ENCODE results near the gene CAMSAP1.

CAMSAP1 gene

DNA sequence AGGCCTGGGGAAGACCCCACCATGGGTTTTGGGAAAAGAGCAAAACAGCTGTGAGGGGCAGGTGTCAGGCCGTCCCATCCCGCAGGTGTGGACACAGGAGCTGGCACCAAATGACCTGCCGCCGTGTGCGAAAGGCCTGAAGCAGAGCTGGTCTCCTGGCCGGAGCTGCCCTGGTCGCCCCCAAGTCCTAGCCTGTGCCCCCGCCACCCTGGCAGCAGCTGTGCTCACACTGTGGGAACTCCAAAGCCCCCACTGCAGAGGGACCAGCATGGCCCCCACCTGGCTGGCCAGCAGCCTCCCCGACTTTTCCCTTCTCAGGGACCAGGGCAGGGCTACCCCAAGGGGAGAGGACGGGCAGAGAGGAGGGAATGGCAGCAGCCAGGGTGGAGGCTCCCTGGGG, 117.0 kb downstream of the CAMSAP1 start:
- no peak for DNase-seq (ENCODE audit: low spot score)

DNA sequence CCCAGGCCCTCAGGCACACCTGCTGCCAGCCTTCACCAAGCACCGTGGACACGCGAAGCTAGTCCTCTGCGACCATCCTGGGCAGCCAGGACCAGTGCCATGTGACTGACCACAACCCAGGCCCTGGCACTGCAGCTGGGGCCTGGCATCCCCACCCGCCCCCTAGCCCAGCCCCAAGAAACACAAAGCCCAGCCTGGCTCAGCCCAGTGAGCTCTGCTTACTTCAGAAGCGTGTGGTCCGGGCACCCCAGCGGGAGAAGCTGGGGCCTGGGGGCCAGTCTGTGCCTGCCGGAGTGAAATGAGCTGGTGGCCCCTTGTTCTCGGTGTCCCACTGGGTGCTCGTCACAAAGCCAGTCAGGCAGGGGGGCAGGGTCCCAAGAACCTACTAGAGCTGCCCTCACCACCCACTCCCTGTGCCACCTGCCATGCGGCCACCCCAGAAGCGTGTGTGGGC, 117.5 kb downstream of the CAMSAP1 start:
- no peak for DNase-seq (ENCODE audit: low spot score)

DNA sequence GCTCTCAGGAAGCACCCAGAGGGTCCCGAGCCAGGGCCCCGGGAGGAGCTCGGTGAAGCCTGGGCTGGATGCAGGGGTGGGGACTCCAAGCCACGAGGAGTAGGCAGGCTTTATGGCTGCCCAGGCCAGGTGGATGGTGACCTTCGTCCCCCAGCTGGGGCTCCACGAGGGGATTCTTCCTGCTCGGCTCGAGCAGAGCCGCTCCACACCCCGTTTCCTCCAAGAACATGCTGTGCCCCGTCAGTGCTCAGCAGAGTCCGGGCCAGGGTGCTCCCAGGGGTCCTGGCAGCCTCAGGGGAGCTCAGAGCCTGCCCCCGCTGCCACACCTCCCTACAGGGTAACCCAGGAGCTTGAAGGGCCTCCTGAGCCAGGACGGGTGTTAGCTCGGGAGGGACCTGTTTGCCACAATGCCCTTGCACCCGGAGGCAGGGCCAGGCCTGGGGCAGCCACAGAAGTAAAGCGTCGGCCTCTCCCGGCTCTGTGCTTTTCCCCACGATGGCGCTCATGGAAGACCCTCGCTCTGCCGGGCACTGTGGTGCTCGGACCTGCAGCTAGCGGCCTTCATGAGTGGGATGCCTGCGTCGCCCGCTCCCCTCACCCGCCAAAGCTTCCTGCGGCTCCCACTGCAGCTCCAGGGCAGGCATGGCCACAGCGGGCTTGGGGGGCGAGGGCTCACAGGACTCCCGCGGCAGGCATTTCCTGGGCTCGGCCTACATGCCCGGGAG, 118.6 kb downstream of the CAMSAP1 start:
- DNase-seq (ENCODE audit: low spot score) = no peak

DNA sequence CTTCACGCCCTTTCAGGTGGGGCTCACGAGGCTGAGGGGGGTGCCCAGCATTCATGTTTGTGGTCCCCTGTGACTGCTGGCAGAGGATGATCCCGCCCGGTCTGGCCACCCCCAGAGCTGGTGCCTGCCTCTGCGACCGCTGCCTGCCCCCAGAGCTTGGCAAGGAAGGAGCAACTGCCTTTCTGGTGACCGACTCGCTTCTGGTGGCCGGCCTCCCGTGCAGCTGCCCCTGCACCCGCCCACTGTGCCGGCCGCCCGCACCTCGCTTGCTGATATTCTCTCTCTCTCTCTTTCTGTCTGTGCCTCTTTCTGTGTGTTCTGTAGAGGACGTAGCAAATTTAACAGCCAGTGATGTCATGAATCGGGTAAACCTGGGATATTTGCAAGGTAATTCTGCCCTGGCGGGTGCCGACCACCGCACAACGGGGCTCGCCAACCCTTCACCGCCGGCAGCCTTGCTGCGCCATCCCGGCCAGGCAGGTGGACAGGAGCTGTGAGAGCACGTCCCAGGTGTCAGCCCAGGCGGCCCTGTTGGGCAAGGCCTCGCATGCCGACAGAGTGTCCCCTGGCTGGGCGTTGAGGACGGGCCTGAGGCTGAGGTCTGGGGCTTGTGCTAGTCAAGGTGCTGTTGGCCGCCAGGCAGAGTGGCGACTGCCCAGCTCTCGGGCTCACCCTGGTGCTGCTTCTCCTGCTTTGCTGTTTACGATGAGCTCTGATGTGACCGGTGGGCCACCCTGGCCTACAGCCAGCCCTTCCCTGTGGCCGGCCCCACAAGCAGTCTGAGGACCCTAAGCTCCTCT, 119.4 kb downstream of the CAMSAP1 start:
- no peak for DNase-seq (ENCODE audit: low spot score)

DNA sequence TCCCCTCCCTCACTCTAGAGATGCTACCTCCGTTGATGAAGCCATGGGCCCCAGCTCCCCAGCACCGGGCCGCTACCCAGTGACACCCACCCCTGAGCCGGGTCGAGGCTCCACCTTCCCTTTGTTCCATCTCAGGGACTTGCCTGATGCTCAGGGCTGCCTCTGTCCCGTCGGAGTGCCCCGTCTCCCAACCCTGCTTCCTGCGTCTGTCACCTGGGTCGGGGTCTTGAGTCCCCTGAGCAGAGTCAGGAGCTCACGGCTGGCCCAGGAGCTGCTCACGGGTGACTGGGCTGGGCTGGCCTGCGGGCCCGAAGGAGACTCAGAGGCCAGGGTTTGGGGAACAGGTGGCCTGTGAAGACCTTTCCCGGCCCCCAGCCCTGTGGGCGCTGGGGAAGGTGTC, 120.0 kb downstream of the CAMSAP1 start:
- no peak for DNase-seq (ENCODE audit: low spot score)

DNA sequence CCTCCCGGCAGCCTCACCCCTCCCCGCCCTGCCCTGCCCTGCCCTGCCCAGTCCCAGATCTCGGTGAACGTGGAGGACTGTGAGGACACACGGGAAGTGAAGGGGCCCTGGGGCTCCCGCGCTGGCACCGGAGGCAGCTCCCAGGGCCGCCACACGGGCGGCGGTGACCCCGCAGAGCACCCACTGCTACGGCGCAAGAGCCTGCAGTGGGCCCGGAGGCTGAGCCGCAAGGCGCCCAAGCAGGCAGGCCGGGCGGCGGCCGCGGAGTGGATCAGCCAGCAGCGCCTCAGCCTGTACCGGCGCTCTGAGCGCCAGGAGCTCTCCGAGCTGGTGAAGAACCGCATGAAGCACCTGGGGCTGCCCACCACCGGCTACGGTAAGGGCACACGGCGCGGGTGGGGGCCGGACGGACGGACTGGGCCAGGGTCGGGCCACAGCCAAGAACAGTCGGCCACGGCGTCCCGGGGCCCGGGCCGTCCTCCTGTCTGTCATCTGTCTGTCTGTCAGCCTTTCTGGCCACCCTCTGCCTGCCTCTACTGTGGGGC, 121.1 kb downstream of the CAMSAP1 start:
- no peak for DNase-seq (ENCODE audit: low spot score)

DNA sequence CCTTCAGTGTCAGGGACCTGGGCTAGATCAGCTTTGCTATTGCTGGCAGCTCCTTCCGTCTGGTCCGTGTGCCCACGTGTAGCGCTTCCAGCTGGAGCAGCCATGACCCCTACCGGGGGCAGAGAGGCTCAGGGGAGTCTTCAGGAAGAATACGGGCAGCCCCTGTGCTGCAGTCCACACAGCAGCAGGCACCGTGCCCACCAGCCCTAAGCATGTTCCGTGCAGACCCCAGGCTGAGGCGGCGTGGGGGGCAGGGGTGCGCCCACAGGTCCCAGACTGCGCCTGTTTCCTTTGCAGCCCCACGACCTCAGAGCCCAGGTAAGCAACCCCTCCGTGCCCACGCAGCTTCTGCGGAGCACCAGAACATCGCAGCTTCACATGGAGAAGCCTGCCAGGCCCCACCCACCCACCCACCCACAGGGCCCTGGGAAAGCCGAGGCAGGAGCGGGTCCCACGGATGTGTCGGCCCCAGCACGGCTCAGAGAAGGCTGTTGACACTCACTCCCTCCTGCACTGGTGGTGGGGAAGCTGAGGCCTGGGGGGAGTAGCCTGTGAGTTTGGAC, 122.3 kb downstream of the CAMSAP1 start:
- no peak for DNase-seq (ENCODE audit: low spot score)

DNA sequence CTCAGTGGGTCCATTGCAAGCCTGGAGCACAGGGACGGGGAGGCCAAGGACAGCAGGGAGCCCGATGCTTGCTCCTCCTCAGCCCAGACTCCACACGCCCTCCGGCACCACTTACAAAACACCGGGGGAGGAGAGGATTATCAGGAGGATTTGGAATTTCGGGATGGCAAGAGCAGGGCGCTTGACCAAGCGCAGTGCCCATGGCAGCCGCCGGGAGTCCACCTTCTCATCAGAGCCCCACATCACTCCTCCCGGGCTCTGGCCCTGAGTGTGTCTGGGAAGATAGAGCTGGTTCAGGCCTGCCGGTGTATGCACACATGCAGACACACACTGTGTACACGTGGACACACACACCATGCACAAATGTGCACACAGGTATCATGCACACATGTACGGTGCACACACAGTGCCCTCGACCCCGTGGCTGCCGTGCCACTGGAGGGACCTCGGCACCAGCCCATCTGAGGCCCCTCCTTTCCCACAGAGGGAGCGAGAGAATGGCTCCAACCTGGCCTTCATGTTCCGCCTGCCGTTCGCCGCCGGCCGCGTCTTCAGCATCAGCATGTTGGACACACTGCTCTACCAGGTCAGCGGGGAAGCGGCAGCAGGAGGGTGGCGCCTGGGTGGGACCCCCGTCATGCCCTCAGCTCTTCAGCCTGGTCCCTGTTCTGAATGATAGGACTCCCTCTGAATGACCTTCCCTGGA, 123.7 kb downstream of the CAMSAP1 start:
- no peak for DNase-seq (ENCODE audit: low spot score)

DNA sequence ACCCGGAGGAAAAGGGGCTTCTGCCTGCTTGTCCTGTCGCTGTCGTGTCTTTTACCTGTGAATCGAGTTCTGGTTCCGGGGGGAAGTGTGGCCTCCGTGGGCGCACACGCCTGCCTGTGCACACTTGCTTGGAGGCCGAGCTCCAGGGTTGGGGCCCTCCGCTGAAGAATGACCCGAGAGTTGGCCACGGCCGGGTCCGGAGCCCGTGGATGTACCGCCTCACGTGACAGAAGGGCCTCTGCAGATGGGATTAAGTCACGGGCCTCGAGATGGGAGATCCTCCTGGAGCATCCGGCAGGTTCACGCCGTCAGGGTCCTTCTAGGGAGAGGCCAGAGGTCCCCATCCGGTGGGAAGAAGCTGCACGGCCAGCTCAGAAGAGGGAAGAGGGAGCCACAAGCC, 124.4 kb downstream of the CAMSAP1 start:
- no peak for DNase-seq (ENCODE audit: low spot score)

DNA sequence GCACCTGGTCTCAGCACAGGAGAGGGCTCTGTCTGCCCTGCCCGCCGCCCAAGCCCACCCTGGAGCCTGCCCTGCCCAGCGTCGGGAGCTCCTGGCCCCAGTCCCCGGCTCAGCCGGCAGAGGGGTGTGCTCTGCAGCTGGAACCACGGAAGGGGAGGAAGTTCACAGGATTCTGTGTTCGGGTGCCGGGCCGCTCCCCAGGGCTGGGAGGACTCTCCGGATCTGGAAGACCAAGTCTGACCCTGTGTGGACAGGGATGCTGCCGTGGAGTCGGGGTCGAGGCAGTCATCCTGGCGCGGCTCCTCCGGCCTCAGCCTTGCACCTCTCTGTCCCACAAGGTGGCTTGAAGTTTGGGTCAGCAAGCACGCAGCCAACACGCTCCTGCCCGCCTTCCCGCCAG, 126.7 kb downstream of the CAMSAP1 start:
- DNase-seq (ENCODE audit: low spot score) = no peak

DNA sequence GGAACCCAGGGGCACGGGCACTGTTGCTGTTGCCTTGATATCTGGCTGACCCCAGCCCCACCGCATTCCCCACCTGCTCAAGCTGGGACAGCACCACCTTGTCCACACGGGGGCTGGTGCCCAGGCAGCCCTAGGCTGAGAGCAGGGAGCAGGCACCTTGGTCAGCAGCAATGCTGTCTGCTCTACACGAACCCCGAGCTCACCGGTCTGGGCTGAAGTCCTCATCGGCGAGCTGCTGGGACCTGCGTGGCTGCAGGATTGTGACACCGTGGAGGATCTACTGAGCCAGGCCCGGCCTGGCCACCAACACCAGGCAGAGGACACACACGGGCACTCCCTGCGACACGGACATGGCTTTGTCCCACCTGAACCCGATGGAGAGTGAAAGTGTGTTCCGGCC, 127.3 kb downstream of the CAMSAP1 start:
- DNase-seq (ENCODE audit: low spot score) = no peak

DNA sequence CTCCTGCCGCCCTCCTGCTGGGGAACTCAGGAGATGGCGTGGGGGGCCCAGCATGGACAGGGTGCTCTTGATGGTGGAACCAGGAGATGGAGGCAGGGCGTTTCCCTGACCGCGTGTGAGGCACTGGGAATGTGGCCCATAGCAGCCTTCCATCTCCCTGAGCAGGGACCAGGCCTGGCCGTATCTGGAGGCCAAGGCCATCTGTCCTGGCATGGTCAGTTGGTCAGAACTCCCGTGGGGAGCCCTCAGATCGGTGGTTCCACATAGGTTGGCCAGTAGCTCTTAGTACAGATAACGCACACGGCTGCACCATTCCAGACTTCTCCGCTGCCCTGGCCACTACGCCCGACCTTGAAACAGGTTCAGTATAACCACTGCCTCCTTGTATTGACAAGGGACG, 127.8 kb downstream of the CAMSAP1 start:
- no peak for DNase-seq (ENCODE audit: low spot score)

DNA sequence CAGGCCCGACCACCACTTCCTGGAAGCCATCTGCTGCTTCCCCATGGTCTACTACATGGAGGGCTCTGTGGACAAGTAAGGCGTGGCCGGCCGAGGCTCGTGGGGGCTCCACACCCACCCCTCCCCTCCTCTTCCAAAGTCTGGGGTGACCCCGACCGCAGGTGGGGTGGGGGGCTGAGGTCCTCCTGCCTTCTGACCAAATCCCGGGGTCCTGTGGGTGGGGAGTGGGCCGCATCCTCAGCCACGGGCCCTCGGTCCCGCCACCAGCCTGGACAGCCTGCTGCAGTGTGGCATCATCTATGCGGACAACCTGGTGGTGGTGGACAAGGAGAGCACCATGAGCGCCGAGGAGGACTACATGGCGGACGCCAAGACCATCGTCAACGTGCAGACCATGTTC, 128.9 kb downstream of the CAMSAP1 start:
- DNase-seq (ENCODE audit: low spot score) = no peak

DNA sequence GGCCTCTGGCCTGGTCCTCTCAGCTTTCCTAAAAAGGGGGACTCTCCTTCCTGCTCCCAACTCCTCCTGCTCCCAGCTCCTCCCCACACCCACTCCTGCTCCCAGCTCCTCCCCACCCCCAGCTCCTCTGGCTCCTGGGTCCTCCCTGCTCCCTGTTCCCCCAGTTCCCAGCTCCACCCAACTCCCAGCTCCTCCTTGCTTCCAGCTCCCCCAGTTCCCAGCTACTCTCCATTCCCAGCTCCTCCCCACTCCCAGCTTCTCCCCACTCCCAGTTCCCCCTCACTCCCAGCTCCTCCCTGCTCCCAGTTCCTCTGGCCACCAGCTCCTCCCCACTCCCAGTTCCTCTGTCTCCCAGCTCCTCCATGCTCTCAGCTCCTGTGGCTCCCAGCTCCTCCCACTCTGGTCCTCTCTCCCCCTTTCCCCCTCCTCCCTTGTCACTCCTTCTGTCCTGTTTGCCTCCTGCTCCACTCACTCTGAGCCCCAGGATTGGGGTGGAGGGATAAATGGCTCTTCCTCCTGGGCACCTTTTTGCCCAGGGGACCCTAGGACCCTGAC, 129.6 kb downstream of the CAMSAP1 start:
- no peak for DNase-seq (ENCODE audit: low spot score)

DNA sequence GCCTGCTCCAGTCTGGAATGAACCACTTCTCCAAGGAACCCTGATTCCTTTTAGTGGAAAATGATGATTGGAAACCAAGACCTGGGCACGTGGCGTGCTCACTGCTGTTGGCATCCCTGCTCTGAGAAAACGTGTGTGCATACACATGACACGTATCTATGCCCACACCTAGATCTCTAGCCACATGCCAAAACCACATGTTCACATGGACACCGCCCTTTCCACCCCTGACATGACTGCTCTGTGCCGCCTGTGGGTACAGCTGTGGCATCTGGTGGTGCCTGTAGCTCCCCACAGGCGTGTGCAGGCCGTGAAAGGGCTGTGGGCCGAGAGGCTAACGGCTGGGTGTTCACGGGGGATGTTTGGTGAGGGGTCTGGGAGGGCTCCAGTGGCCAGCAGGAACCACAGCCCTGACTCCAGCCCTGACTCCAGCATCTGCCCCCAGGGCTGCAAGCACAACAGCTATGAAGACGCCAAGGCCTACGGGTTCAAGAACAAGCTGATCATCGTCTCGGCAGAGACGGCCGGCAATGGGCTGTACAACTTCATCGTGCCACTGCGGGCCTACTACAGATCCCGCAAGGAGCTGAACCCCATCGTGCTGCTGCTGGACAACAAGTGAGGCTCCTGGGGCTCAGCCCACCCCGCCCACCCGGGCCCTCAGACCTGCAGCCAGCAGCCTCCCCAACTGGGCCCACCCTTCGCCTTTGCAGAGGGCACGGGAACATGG, 130.3 kb downstream of the CAMSAP1 start:
- DNase-seq (ENCODE audit: low spot score) = no peak

DNA sequence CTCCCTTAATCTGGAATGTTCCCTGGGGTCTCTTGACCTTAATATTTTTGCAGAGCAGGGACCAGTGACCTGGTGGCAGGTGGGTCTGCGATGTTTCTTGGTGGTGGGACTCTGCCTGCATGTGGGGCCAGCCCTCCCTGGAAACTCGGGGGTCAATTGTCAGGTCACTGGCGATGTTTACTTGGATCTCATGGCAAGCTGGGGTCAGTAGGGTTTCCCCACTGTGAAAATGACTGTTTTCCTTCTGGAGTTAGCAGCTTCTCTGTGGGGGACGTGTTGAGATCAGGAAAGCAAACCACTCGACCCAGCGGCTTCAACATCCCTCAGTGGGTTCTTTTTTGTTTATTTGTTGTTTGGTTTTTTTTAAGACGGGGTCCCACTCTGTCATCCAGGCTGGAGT, 131.4 kb downstream of the CAMSAP1 start:
- DNase-seq (ENCODE audit: low spot score) = no peak

DNA sequence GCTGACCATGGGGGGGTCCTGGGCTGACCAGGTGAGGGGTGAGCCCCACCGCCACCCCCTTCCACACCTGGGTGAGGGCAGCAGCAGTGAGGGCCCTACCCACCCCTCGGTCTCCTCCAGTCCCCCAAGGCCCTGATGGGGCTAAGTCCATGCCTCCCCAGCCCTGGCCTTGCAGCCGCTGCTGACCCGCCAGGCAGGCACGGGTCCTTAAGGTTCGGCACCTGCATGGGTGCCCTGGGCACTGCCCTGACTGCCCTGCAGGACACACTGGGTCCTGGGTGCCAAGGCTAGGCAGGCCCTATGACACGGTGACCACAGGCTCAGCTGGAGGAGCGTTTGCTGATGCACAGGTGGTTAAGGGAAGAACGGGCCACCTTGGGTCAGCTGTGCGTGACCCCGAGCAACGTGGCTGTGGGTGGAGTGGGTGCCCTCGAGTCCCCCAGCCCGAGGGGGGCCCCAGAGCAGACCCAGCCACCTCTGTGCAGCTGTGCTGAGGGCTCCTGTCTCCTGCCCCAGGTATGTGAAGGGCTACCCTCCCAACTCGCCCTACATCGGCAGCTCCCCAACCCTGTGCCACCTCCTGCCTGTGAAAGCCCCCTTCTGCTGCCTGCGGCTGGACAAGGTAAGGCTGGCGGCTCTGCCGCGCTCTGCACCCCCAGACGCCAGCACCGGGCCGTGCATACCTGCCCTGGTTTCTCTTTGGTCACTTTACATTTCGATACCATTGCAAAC, 132.4 kb downstream of the CAMSAP1 start:
- no peak for DNase-seq (ENCODE audit: low spot score)

DNA sequence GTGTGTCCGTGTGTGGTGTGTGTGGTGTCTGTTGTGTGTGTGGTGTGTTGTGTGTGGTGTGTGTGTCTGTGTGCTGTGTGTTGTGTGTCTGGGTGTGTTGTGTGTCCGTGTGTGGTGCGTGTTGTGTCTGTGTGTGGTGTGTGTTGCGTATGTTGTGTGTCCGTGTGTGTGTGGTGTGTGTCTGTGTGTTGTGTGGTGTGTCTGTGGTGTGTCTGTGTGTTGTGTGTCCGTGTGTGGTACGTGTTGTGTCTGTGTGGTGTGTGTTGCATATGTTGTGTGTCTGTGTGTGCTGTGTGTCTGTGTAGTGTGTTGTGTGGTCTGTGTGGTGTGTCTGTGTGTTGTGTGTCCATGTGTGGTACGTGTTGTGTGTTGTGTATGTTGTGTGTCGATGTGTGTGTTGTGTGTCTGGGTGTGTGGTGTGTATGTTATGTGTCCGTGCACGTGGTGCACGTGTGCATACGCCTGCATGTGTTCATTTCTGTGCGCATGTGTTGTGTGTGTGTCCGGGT, 133.1 kb downstream of the CAMSAP1 start:
- DNase-seq (ENCODE audit: low spot score) = no peak

DNA sequence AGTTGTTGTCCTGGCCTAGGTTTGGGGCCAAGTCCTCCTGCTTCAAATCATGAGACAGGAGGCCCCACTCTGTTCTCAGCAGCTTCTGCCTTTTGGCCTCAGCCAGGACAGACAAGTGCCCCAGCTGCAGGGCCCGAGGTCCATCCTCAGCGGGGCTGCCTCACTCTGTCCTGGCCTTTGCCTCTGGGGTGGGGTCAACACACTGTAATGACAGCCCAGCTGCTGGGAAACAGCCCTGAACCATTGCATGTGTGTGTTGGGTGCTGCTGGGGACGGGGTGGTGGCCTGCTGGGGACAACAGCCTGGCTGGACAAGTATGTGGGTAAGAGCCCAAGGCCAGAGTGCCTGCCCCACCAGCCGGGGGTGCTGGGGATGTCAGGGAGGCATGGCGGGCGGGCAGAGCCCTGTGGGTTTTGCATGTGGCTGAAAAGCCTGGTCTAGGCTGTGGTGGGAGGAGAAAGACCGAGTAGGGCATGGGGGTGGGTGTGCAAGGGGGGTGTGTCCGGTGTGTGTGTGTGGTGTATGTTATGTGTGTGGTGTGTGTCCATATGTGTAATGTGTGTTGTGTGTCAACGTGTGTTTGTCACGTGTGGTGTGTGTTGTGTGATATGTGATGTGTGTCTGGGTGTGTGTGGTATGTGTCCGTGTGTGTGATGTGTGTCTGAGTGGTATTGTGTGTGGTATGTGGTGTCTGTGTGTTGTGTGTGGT, 133.7 kb downstream of the CAMSAP1 start:
- no peak for DNase-seq (ENCODE audit: low spot score)
